Left cardiac atrium (tissue), 4 donors: ENCODE data around the gene CWC25. TPM values are rescaled to one million over a fixed set of nuclear protein-coding genes. Genes with fewer than 3 reads are reported as not detected.
A peak's percentile ranks its signal among the peaks of the same experiment; 100 is the strongest.
"Not testable (repeated sequence)": the region's sequence is repeated elsewhere in the genome, so short reads cannot be mapped to it uniquely, and the experiment has no call there.

Experiments used
- ATAC-seq, 2 donors: fragments of 200-7000 bp; cut with Tn5 transposase; one replicate each; pipeline ENCODE4 v1.9.1; 2020; ENCODE audit warnings: mild to moderate bottlenecking in 2 of 2, moderate library complexity in 2 of 2
- DNase-seq: peaks from one replicate; pipeline ENCODE4 v3.0.0-alpha.2; 2020
- intact Hi-C, 2 donors: fragments of 100-400 bp; cut with DNase I; formaldehyde crosslinking; loops; one replicate each; pipeline versions ENCODE4 v1.14.1 to v1.15.1; 2022 to 2023
- total RNA-seq, 2 donors: library from RNA; stranded (reverse); fragmentation: NEBNext Ultra II Directional; extraction: Animal tissue kit (Norgen Biotek cat#: 25700); gene quantifications; one replicate each; pipeline ENCODE4 v1.2.1, GENCODE V29; 2021
- donor health status: DM: no; HTN: yes; CAD: no.
- donor health status: DM: no; HTN: yes; CAD: no; lungs with severe emphysema.
- donor health status: DM: yes; HTN: yes; CAD: no.
- donor health status: Dilated cardiomyopathy.

Gene CWC25
- total RNA-seq, 2 donors from 2014 or later = 8.5 to 12.1 TPM

GRCh38 chr17:38857271-38857670, 32.1 kb upstream of the CWC25 start:
- DNase-seq = no peak
- intact Hi-C loops = no loop called here
- no peak for ATAC-seq

- DNase-seq, ATAC-seq, intact Hi-C loops: not testable (repeated sequence)
These were observed 30.1 kb upstream of the CWC25 start for GRCh38 chr17:38855101-38855714.

GRCh38 chr17:38853292-38854219, 28.4 kb upstream of the CWC25 start, which contains the start of gene RPL23:
TSS of gene RPL23 (minus strand) at chr17:38853721. CDS start at chr17:38853710, 11 bp downstream.
- DNase-seq (peak; percentile 96), ATAC-seq (peak; percentile 97 to 98)
- intact Hi-C loops = loop anchor here in 1 of 2 donors (1.0 kb wide), 1 partner anchor 28 kb away; the partner anchor contains the start of gene CWC25

GRCh38 chr17:38852771-38853291, 27.7 kb upstream of the CWC25 start:
- ATAC-seq (peak; percentile 3 to 9), DNase-seq (no peak)
- intact Hi-C loops = loop anchor here in 1 of 2 donors (1.0 kb wide), 1 partner anchor 28 kb away; the partner anchor contains the start of gene CWC25

DNA sequence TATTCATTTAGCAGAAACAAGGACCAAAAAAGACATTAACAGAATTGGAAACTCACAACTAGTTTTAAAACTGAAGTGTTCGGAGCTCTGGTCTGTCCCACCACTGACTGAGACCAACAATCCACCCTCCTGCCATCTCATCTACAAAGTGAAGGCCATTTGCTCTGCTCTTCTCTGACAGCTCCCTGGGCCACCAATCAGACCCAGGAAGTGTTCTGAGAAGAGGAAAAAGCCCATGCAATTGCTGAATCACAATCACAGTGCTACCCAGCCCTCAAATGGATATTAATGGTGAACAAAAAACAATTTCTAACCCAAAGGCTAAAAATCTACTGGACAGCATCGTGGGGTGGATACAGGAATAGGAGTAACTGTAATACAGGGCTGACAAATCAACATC, 26.3 kb upstream of the CWC25 start:
- ATAC-seq = no peak
- DNase-seq = no peak
- intact Hi-C loops = no loop called here

DNA sequence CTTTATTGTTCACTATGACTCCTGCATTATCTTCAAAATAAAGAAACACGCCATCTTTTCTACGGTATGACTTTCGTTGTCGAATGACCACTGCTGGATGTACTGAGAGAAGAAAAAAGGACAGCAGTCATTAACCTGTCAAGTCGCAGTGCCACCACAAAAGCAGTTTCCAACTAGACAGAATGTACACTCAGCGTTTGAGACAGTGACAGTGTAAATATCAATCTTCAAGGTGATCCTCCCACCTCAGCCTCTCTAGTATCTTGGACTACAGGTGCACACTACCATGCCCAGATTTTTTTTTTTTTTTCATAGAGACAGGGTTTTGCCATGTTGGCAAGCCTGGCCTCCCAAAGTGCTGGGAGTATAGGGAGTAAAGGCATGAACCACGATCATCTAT, 25.3 kb upstream of the CWC25 start:
- ATAC-seq (no peak), DNase-seq (no peak)
- intact Hi-C loops = no loop called here

- DNase-seq (no peak), ATAC-seq (no peak)
- intact Hi-C loops = no loop called here
These were observed 24.0 kb upstream of the CWC25 start for GRCh38 chr17:38848939-38849605.

GRCh38 chr17:38848557-38848891, 23.4 kb upstream of the CWC25 start:
- DNase-seq = no peak
- intact Hi-C loops = no loop called here
- ATAC-seq = no peak

GRCh38 chr17:38844261-38844757, 19.2 kb upstream of the CWC25 start:
- ATAC-seq (no peak), DNase-seq (peak; percentile 44)
- intact Hi-C loops = no loop called here

DNA sequence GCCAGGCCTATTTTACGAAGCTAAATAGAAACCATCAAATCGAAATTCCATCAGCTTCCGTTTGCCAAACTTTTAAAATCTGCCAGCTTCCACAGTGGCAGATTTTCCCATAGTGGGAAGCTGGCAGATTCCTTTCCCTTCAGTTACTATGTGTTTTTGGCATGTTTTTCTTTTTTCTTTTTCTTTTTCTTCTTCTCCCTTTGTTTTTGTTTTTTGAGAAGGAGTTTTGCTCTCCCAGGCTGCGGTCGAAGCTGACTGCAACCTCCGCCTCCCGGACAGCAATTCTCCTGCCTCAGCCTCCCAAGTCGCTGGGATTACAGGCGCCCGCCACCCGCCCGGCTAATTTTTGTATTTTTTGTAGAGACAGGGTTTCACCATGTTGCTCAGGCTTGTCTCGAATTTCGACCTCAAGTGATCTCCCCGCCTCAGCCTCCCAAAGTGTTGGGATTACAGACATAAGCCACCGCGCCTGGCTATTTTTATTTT, 684 bp upstream of the CWC25 start:
- intact Hi-C loops = loop anchor here in 1 of 2 donors (1.0 kb wide), 1 partner anchor 27 kb away; the partner anchor contains the start of gene RPL23
- ATAC-seq (no peak), DNase-seq (no peak)

DNA sequence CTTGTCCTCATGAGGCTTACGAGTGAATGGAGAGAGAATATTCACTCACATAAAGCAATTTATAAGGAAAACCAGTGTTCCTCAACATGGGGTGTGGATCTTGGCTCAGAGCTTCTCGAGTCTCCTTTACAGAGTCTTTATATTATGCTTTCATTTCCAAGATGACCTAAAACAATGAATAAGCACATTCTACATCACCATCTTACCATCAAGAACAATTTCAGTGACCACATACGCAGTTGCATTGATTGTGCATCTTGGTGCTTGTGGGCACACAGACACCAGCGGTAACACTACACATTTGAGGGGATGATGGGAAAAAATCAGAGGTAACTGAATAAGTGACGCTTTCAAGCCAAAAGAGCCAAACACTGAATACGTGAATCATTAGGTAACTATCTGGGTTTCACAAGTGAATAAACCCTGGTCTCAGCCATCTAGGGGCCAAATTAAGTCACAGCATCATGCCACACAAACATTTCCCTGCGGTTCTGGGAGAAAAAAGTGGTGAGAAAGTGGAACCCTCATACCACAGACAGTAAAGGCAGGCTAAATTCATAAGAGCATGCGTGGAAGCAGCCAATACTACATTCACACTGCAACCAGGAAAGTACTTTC, 9.4 kb downstream of the CWC25 start:
- ATAC-seq (no peak), DNase-seq (no peak)
- intact Hi-C loops = no loop called here

GRCh38 chr17:38809828-38810227, 15.3 kb downstream of the CWC25 start:
- ATAC-seq (no peak), DNase-seq (no peak)
- intact Hi-C loops = no loop called here

DNA sequence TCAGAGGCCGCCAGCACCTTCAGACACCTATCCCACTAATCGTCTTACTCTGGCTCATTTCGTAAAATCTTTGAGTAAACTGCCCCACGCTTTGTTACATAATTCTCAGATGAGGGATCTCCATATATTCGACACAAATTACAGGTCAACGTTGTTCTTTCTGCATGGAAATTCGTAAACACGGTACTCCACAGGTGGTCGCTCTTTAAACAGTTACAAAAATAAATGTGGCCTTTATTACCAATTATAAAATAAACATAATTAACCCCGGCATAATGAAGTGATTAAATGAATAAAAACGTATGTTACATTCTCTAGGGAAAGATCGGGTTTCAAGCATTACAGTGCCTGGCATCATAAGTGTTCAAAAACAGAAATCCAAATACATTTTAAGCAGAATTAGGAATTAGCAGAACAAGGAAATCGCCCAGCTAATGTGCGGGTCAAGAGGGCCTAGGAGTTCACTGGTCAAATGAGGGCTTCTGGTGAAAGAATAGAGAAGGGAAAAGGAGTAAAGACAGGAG, 24.8 kb downstream of the CWC25 start:
- ATAC-seq (no peak), DNase-seq (no peak)
- intact Hi-C loops = no loop called here

DNA sequence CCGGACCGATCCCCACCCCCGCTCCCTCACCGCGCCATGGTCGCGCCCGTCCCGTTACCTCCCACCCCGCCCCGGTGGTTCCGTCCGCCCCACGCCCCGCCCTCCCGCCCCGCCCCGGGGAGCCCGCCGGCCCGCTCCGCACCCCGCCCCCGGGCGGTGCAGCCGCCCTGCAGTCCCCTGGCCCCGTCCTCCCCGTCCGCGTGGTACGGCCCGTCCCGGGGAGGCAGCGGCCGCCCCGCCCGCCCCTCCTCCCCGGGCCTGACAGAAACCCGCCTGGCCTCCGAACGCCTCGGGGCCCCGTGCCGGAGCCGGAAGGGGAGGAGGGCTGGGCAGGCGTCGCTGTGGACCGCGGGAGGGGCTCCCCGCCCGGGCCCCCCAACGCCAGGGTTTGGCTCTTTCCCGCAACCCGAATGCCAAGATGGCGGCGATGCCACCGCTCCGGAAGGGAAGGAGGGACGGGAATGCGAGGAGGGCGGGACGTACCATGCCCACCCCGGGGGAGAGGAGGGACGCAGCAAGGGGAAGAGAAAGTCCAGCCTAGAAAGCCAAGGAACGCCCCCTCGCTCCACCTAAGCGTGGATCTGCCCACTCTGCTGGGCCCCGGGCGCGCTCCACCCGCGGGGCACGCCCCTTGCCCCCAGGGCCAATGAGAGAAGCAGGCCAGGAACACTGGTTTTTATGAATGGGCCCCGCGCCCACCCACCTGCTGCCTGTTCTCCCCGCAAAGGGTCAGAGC, 25.5 kb downstream of the CWC25 start, which contains the start of gene PIP4K2B:
TSS of gene PIP4K2B (minus strand) at position 56 of the 736 bp plus-strand sequence. CDS start 132 bp downstream, outside the sequence.
- DNase-seq (peak; percentile 97), ATAC-seq (peak; percentile 94 to 97)
- intact Hi-C loops = loop anchor here in 1 of 2 donors (5.0 kb wide), 1 partner anchor 47 kb away; the partner anchor contains the start of gene PSMB3

DNA sequence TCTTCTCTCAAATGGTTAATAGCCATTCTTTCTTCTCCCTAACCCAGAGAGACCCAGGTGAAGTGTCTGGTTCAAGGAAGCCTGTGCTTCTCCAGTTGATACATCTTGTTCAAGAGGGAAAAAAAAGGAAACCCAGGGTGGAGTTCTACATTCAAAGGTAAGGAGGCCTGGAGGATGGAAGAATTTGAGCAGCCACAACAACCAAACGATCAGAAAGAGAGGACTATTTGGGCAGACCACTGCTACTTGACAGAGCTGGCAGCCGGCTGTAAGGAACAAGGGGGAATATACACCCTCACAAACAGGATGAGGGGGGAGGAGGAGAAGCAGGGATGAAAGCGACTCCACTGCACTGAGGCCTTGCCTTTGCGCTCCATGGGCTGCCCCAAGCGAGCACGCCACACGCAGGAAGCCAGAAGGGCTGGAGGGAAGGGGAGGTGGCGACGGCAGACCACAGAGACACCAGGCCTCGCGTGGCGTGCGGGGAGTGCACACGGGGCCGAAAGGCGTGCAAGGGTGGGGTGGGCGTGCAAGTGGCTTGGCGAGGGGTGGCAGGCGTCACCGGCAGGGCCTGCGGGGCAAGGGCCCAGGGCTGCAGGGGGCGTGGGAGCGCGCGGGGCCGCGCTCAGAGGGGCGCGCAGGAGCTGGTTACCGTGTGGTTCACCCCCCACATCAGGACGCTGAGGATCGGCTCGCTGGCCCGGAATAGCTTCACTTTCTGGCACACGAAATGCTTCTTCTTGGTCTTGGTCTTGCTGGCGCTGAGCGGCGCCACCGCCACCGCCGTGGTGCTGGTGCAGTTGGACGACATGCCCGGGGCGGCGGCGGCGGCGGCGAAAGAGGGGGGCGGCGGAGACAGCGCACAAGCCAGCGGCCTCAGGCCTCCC, 26.3 kb downstream of the CWC25 start:
- DNase-seq (peak; percentile 67), ATAC-seq (peak; percentile 38 to 48)
- intact Hi-C loops = loop anchor here in 1 of 2 donors (5.0 kb wide), 1 partner anchor 47 kb away; the partner anchor contains the start of gene PSMB3

DNA sequence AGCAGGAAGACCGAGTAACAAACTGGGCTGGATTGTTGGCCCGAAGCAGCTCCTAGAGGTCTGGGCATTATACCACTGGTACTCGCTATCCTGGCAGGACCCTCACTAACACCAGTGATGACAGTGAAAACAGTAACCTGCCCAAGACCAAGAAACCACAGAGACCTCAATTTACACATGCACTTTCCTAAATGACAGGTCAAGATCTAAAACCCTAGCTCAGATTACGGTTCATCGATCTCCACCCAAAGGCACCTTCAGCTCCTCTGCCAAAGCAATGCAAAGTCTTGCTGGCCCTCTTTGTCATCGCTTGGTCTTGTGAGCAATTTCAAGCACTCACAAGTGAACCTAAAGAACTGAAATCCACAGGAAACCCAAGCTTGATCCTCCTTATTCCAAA, 27.3 kb downstream of the CWC25 start:
- intact Hi-C loops = loop anchor here in 1 of 2 donors (5.0 kb wide), 1 partner anchor 46 kb away; the partner anchor contains the start of gene PSMB3
- DNase-seq (no peak), ATAC-seq (no peak)
